Psoas muscle (tissue), 8 donors: ENCODE measurements around the gene SPAG8. TPM values are rescaled to one million over a fixed set of nuclear protein-coding genes. Genes with fewer than 3 reads are reported as not detected.

Experiments used
- ATAC-seq, 4 donors: fragments of 200-7000 bp; cut with Tn5 transposase; one replicate each; pipeline ENCODE4 v1.9.1; 2020; ENCODE audit warnings: moderate library complexity in 3 of 4, mild to moderate bottlenecking in 2 of 4
- DNase-seq, 2 donors: peaks; one replicate each; pipeline ENCODE4 v3.0.0-alpha.2; 2020
- H3K27ac ChIP-seq: fragments of 200-600 bp; one replicate; pipeline ENCODE4 v1.8.0; 2022
- H3K27me3 ChIP-seq, 3 donors: fragments of 200-600 bp in 1 of 3; one replicate each; pipeline versions ENCODE4 v1.6.1 to v1.8.0; 2013 to 2022; ENCODE audit warnings: low read length in 2 of 3, mild to moderate bottlenecking in 2 of 3, moderate library complexity in 1 of 3; ENCODE audit not compliant: insufficient read depth in 3 of 3
- H3K36me3 ChIP-seq, 2 donors: fragments of 200-600 bp in 1 of 2; one replicate each; pipeline versions ENCODE4 v1.6.1 to v1.8.0; 2013 to 2022; ENCODE audit warnings: low read depth in 1 of 2, mild to moderate bottlenecking in 1 of 2, moderate library complexity in 1 of 2; ENCODE audit not compliant: insufficient read depth in 1 of 2
- H3K4me1 ChIP-seq: fragments of 200-600 bp; one replicate; pipeline ENCODE4 v1.8.0; 2022
- H3K4me3 ChIP-seq: fragments of 200-600 bp; one replicate; pipeline ENCODE4 v1.8.0; 2022; ENCODE audit warnings: mild to moderate bottlenecking
- H3K9me3 ChIP-seq: fragments of 200-600 bp; one replicate; pipeline ENCODE4 v1.8.0; 2022
- WGBS, 3 donors: extraction: QIAGEN DNeasy Blood & Tissue Kit; methylation state at CpG; one replicate each; pipeline versions ENCODE4 v1.1.6 to v1.1.7; 2013; 5-methylcytosine and 5-hydroxymethylcytosine counted together
- intact Hi-C, 2 donors: fragments of 100-400 bp; cut with DNase I; formaldehyde crosslinking; loops; one replicate each; pipeline versions ENCODE4 v1.11.0 to v1.14.2; 2022
- polyA plus RNA-seq, 3 donors: library from polyadenylated mRNA; stranded (reverse); fragments of 200-250 nt; gene quantifications; one replicate each; pipeline ENCODE4 v1.2.3, GENCODE V29; 2013
- total RNA-seq, 4 donors: library from RNA; stranded (reverse); fragmentation: NEBNext Ultra II Directional in 2 of 4; extraction: Animal tissue kit (Norgen Biotek cat#: 25700) in 2 of 4; gene quantifications; one replicate each; pipeline versions ENCODE4 v1.2.1 to v1.2.4, GENCODE V29; 2021 to 2023
- TF ChIP-seq, protein P1 (sequence below): fragments of 200-600 bp; IDR thresholded peaks from one replicate; pipeline ENCODE4 v1.8.0; 2022; ENCODE audit warnings: antibody characterized with exemption
- donor health status: healthy with polysubstance abuse.
- donor health status: DM: no; HTN: no; CAD: no; lungs with moderate emphysema.
- donor health status: Bipolar disorder and iron deficiency.
- donor health status: healthy.
- donor health status: DM: yes; HTN: yes; CAD: no.
- donor health status: DM: no; HTN: no; CAD: no.
- donor health status: DM: no; HTN: no; CAD: no.
- donor health status: DM: yes; HTN: yes; CAD: no.

The SPAG8 gene
- total and polyA plus RNA-seq, 7 donors: 0.25 to 1.3 (median 0.93) TPM

DNA sequence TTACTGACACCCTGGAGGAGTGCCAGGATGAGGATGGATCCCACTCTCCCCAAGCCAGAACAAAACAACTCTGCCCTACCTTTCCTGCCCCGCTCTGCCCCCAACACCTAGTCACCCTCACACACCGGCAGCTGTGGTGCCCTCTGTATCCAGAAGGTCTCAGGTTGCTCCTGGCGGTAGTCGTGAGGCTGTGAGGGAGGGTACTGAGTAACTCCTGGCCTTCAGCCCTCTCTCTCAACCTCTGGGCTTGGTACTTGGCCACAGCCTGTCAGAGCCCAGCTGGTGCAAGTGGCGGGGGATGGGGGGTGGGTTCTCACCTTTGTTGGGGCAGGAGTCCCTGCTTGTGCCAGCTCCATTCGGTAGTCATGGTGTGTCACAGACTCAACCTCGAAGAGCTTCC, 1.9 kb downstream of the SPAG8 start:
- ATAC-seq (no peak), DNase-seq (no peak)
- H3K9me3 ChIP-seq: no peaks in the 10 kb centered on the region
- H3K27me3 ChIP-seq: no peaks in the 10 kb centered on the region
- intact Hi-C loops: loop anchor here in 1 of 2 donors (2.0 kb wide), 1 partner anchor 17 kb away; no protein-coding TSS in a partner anchor
- peaks cover 0 to 50% of the 10 kb centered on the region in 2 donors for H3K36me3 ChIP-seq
- peaks cover 30% of the 10 kb centered on the region for H3K4me1 ChIP-seq
- H3K4me3 ChIP-seq: no peak overlapping the region
- no peak overlapping the region for H3K27ac ChIP-seq
- TF ChIP-seq, protein P1, sequence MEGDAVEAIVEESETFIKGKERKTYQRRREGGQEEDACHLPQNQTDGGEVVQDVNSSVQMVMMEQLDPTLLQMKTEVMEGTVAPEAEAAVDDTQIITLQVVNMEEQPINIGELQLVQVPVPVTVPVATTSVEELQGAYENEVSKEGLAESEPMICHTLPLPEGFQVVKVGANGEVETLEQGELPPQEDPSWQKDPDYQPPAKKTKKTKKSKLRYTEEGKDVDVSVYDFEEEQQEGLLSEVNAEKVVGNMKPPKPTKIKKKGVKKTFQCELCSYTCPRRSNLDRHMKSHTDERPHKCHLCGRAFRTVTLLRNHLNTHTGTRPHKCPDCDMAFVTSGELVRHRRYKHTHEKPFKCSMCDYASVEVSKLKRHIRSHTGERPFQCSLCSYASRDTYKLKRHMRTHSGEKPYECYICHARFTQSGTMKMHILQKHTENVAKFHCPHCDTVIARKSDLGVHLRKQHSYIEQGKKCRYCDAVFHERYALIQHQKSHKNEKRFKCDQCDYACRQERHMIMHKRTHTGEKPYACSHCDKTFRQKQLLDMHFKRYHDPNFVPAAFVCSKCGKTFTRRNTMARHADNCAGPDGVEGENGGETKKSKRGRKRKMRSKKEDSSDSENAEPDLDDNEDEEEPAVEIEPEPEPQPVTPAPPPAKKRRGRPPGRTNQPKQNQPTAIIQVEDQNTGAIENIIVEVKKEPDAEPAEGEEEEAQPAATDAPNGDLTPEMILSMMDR: no peak
- WGBS, 3 donors: 69 to 84% (median 69%) methylated on average over 7 of the region's 7 CpGs

DNA sequence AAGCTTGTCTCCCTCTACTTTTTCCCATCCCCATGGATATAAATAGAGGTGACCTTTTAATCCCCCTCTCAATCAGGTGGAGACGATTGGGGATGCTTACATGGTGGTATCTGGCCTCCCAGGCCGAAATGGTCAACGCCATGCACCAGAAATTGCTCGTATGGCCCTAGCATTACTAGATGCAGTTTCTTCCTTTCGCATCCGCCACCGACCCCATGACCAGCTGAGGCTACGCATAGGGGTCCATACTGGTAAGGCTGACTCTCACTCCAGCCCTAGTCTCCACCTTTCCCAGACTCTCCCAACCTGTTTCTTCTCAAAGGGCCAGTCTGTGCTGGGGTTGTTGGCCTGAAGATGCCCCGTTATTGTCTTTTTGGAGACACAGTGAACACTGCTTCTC, 3.6 kb downstream of the SPAG8 start:
- DNase-seq: no peak
- 88 to 92% (median 88%) methylated on average over 9 of the region's 9 CpGs for WGBS, 3 donors

DNA sequence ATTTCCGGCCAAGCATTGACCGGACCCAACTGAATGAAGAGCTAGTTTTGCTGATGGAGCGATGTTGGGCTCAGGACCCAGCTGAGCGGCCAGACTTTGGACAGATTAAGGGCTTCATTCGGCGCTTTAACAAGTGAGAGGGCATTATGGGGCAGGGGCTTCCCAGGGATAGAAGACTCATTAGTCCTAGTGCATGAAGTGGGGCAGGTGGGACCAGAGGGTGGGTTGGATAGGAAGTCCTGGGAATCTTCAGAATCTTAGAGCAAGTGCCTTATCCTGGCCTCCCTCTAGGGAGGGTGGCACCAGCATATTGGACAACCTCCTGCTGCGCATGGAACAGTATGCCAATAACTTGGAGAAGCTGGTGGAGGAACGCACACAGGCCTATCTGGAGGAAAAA, 6.0 kb downstream of the SPAG8 start:
- TF ChIP-seq, protein P1: no peak
- 97% methylated on average over 8 of the region's 8 CpGs for WGBS, 3 donors
- H3K27me3 ChIP-seq: no peaks in the 10 kb centered on the region

More for the DNA sequence above, 3.6 kb downstream of the SPAG8 start:
- Histone ChIP-seq H3K4me3 (no peak overlapping the region), H3K27ac (no peak overlapping the region), H3K4me1 (peaks cover 21% of the 10 kb centered on the region), H3K36me3 (peaks cover 0 to 61% of the 10 kb centered on the region in 2 donors), H3K9me3 (no peaks in the 10 kb centered on the region), H3K27me3 (no peaks in the 10 kb centered on the region)
- intact Hi-C loops: no loop called here
- ATAC-seq: no peak
- TF ChIP-seq, protein P1: no peak

DNA sequence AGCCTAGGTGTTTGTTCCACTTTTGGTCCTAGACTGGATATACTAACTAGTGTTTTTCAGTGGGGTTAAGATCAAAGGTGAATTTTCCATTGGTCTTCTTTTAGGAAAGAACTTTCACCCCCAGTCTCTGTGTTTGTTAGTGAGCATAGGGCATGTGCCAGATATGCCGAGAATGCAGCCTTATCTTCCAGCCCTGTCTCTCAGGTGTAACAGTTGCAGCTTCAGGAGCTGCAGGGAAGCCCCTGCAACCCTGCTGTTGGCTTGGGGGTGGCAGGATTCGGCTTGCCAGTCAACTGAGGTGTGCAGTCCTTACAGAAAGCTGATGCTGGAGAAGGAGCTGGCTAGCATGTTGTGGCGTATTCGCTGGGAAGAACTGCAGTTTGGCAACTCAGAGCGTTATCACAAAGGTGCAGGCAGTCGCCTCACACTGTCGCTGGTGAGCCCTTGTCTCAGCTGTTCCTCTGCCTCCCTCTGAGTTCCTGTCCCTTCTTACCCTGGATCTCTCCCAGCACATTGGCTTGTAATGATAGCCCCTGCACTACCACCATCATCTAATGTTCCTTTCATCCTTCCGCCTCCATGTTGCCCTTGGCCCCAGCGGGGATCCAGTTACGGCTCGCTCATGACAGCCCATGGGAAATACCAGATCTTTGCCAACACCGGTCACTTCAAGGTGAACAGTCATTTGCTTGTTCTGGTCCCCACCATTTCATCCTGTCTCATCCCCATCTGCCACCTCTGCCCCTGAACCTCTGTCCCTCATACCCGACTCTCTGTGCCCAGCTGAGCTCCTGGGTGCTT, 10.5 kb downstream of the SPAG8 start:
- TF ChIP-seq, protein P1: no peak
- intact Hi-C loops: no loop called here
- no peaks in the 10 kb centered on the region for H3K9me3 ChIP-seq
- H3K27ac ChIP-seq: no peak overlapping the region
- peaks cover 7% of the 10 kb centered on the region for H3K4me1 ChIP-seq
- ATAC-seq: peak; percentile 57 to 79 (median 67)
- no peaks in the 10 kb centered on the region for H3K27me3 ChIP-seq
- H3K4me3 ChIP-seq: no peak overlapping the region
- DNase-seq: no peak
- WGBS, 3 donors: 63 to 64% (median 63%) methylated on average over 13 of the region's 13 CpGs
- peaks cover 3 to 63% of the 10 kb centered on the region in 2 donors for H3K36me3 ChIP-seq

More for the DNA sequence above, 6.0 kb downstream of the SPAG8 start:
- Histone ChIP-seq H3K4me1 (peaks cover 2% of the 10 kb centered on the region), H3K4me3 (no peak overlapping the region), H3K9me3 (no peaks in the 10 kb centered on the region), H3K36me3 (peaks cover 0 to 81% of the 10 kb centered on the region in 2 donors), H3K27ac (no peak overlapping the region)
- intact Hi-C loops: no loop called here
- DNase-seq (no peak), ATAC-seq (no peak)
